HG03064 (cell line): Measurements from ENCODE around the gene HAUS7.

Source experiments
- ATAC-seq: cut with Tn5 transposase; IDR thresholded peaks from one replicate; pipeline ENCODE4 v1.9.1; 2021; ENCODE audit warnings: low read depth; ENCODE audit not compliant: unreplicated experiment

Gene HAUS7

GRCh38 chrX:153457136-153457825 is 13.1 kb downstream of the HAUS7 start:
- no peak for ATAC-seq

- no peak for ATAC-seq
Observed at GRCh38 chrX:153456704-153457103, 13.7 kb downstream of the HAUS7 start.

- ATAC-seq = no peak
Observed at GRCh38 chrX:153456161-153456560, 14.2 kb downstream of the HAUS7 start.

GRCh38 chrX:153455571-153455970 is 14.8 kb downstream of the HAUS7 start:
- ATAC-seq = no peak

GRCh38 chrX:153454901-153455550 is 15.3 kb downstream of the HAUS7 start:
- ATAC-seq = no peak

- ATAC-seq = no peak
Observed at GRCh38 chrX:153450949-153451277, 19.5 kb downstream of the HAUS7 start.

- no peak for ATAC-seq
Observed at GRCh38 chrX:153450114-153450948, 20.0 kb downstream of the HAUS7 start.

GRCh38 chrX:153449368-153450113 is 20.8 kb downstream of the HAUS7 start:
- ATAC-seq = no peak

GRCh38 chrX:153448556-153449367 is 21.6 kb downstream of the HAUS7 start:
- no peak for ATAC-seq

- ATAC-seq = no peak
Observed at GRCh38 chrX:153447581-153447960, 22.8 kb downstream of the HAUS7 start.

- ATAC-seq = no peak
Observed at GRCh38 chrX:153446950-153447580, 23.3 kb downstream of the HAUS7 start.

GRCh38 chrX:153446636-153446936 is 23.8 kb downstream of the HAUS7 start:
- ATAC-seq = no peak

- ATAC-seq = no peak
Observed at GRCh38 chrX:153445856-153446635, 24.3 kb downstream of the HAUS7 start, which contains the start of gene TREX2. Gene TREX2 (minus strand): TSS chrX:153446056. CDS start chrX:153445430, 626 bp downstream.

GRCh38 chrX:153445106-153445855 is 25.1 kb downstream of the HAUS7 start:
- no peak for ATAC-seq

- no peak for ATAC-seq
Observed at GRCh38 chrX:153444333-153445011, 25.9 kb downstream of the HAUS7 start.

GRCh38 chrX:153443476-153444332 is 26.7 kb downstream of the HAUS7 start:
- ATAC-seq = no peak

- no peak for ATAC-seq
Observed at GRCh38 chrX:153442463-153442862, 27.9 kb downstream of the HAUS7 start.
